Transverse colon (tissue), 4 donors: ENCODE results near the gene RTL3.

Experiments used
- POLR2AphosphoS5 ChIP-seq, 3 donors: sonication (generic); formaldehyde crosslinking; IDR thresholded peaks; one replicate each; pipeline ENCODE4 v1.6.1; 2016; ENCODE audit warnings: antibody characterized with exemption in 3 of 3
- TF ChIP-seq, protein P1 (sequence below), 5 experiments: fragments of 200-600 bp in 3 of 5; fragments of 450-650 bp in 2 of 5; sonication (generic) in 3 of 5; IDR thresholded peaks; 1 replicate in 2 of 5; 2 replicates in 3 of 5; pipeline ENCODE4 v1.5.1; 2016 to 2017; ENCODE audit warnings: antibody characterized with exemption in 5 of 5, inconsistent platforms in 3 of 5, mild to moderate bottlenecking in 2 of 5, moderate library complexity in 1 of 5

DNA sequence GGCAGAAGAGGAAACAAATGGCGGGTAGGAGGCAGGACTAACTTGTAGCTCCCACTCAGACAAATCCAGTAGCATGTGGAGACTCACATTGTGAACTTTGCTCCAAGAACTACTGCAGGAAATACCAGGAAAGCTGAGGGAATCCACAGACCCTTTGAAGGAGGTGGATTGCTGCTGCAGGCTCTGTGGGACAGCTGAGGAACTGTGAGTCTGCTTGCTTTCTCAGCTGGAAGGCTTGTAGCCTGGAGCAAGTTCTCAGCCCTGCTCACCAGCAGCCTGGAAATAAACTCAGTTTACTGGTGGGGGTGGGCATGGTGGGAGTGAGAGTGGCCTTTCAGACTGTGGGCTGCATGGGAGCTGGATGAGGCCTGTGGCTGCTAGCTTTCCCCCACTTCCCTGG is 16.0 kb downstream of the RTL3 start:
- TF ChIP-seq, protein P1, sequence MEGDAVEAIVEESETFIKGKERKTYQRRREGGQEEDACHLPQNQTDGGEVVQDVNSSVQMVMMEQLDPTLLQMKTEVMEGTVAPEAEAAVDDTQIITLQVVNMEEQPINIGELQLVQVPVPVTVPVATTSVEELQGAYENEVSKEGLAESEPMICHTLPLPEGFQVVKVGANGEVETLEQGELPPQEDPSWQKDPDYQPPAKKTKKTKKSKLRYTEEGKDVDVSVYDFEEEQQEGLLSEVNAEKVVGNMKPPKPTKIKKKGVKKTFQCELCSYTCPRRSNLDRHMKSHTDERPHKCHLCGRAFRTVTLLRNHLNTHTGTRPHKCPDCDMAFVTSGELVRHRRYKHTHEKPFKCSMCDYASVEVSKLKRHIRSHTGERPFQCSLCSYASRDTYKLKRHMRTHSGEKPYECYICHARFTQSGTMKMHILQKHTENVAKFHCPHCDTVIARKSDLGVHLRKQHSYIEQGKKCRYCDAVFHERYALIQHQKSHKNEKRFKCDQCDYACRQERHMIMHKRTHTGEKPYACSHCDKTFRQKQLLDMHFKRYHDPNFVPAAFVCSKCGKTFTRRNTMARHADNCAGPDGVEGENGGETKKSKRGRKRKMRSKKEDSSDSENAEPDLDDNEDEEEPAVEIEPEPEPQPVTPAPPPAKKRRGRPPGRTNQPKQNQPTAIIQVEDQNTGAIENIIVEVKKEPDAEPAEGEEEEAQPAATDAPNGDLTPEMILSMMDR (IDR thresholded peaks at IDR 0.05): no peak
- TF ChIP-seq POLR2AphosphoS5 (IDR thresholded peaks at IDR 0.05): no peak
